HG02852 (cell line): Measurements from ENCODE around the gene BATF.

ENCODE experiments used
- ATAC-seq: cut with Tn5 transposase; IDR thresholded peaks from one replicate; pipeline ENCODE4 v1.9.1; 2021; ENCODE audit warnings: mild to moderate bottlenecking, moderate library complexity; ENCODE audit not compliant: unreplicated experiment

BATF gene

GRCh38 chr14:75559451-75560222, 37.4 kb downstream of the BATF start:
- ATAC-seq: no peak

- ATAC-seq: no peak
Measured at GRCh38 chr14:75561013-75561432, 38.8 kb downstream of the BATF start.

GRCh38 chr14:75562089-75562488, 39.8 kb downstream of the BATF start:
- no peak for ATAC-seq

GRCh38 chr14:75562489-75562888, 40.2 kb downstream of the BATF start:
- ATAC-seq: no peak

- ATAC-seq: no peak
Measured at GRCh38 chr14:75563931-75564330, 41.7 kb downstream of the BATF start.

GRCh38 chr14:75565056-75565455, 42.8 kb downstream of the BATF start:
- ATAC-seq: no peak

GRCh38 chr14:75566321-75566720, 44.1 kb downstream of the BATF start:
- ATAC-seq: no peak

- no peak for ATAC-seq
Measured at GRCh38 chr14:75566752-75567151, 44.5 kb downstream of the BATF start.

- no peak for ATAC-seq
Measured at GRCh38 chr14:75568140-75568539, 45.9 kb downstream of the BATF start.

GRCh38 chr14:75568791-75569190, 46.5 kb downstream of the BATF start:
- no peak for ATAC-seq

- ATAC-seq: no peak
Measured at GRCh38 chr14:75570797-75571196, 48.5 kb downstream of the BATF start.

- ATAC-seq: no peak
Measured at GRCh38 chr14:75572104-75572503, 49.8 kb downstream of the BATF start.

GRCh38 chr14:75577090-75577489, 54.8 kb downstream of the BATF start:
- no peak for ATAC-seq

- peak; percentile 70 for ATAC-seq
Measured at GRCh38 chr14:75577729-75578101, 55.4 kb downstream of the BATF start.

- peak; percentile 33 for ATAC-seq
Measured at GRCh38 chr14:75578102-75578785, 56.0 kb downstream of the BATF start, which contains the start of gene FLVCR2. TSS of gene FLVCR2 (plus strand) at chr14:75578620. CDS start at chr14:75578973, 353 bp downstream.

- ATAC-seq: no peak
Measured at GRCh38 chr14:75578786-75579337, 56.6 kb downstream of the BATF start.

GRCh38 chr14:75579338-75579864, 57.1 kb downstream of the BATF start:
- no peak for ATAC-seq

GRCh38 chr14:75579882-75580281, 57.6 kb downstream of the BATF start:
- ATAC-seq: no peak

GRCh38 chr14:75587388-75587787, 65.1 kb downstream of the BATF start:
- ATAC-seq: no peak

GRCh38 chr14:75589931-75590330, 67.7 kb downstream of the BATF start:
- ATAC-seq: no peak

GRCh38 chr14:75591331-75591946, 69.2 kb downstream of the BATF start:
- no peak for ATAC-seq
